Measurements from ENCODE around the gene KRTAP10-3.

DNA sequence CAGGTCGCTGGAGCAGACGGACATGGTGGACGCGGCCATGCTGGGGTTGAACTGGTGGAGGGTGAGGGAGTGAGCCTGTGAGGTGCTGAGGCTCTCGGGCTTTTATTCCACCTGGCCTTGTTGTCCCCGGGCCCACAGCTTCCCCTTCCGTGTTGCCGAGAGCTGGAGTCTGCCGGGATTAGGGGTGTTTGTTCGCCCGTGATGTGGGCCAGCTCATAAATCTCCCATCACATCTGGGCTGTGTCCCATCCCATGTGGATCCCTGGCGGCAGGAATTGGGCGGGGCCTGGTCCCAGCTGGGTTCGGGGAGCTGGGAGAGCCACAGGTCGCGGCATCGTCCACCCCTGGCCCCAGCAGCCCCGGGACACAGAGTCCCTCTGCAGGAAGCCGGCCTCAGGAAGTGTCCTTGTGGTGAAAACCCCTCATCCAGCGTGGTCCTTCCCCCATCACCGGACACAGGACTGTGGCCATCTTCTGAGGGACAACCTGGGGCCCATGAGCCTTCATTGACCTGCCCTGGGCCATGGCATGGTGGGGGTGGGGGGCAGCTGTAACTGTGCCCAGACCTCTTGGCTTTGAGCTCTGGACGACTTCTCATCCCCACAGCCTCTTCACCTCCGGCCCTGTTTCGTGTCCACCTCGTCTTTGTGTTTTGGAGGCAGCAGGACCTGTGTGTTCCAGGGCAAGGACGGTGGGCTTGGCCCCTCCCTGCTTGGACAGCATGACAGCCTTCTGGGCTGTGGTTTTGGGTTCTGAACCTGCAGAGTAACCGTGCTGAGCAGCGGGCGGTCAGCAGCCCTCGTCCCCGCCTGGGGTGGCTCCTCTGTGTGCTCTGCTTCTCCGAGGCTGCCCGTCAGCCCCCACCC is 34.1 kb upstream of the KRTAP10-3 start, which contains the start of gene KRTAP10-6:
- TF ChIP-seq CTCF (IDR thresholded peaks at IDR 0.05; ENCODE audit: extremely low read depth in 1 of 2, insufficient read depth in 1 of 2, low read depth in 1 of 2, low read length in 2 of 2) (no peak), MYC (IDR thresholded peaks at IDR 0.05; ENCODE audit: low read depth, low read length) (no peak), EZH2 (IDR thresholded peaks at IDR 0.05; ENCODE audit: borderline replicate concordance, low read depth, low read length, severe bottlenecking) (no peak), POLR2A (IDR thresholded peaks at IDR 0.05; ENCODE audit: low read depth, low read length) (no peak)
- TF ChIP-seq, protein P1, sequence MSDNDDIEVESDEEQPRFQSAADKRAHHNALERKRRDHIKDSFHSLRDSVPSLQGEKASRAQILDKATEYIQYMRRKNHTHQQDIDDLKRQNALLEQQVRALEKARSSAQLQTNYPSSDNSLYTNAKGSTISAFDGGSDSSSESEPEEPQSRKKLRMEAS (IDR thresholded peaks at IDR 0.05; ENCODE audit: insufficient read depth, insufficient read length), result no peak
